ENCODE measurements around the gene FOXO6. TPM values are rescaled to one million over a fixed set of nuclear protein-coding genes. Genes with fewer than 3 reads are reported as not detected.

FOXO6 gene
- total RNA-seq, 1 donor from 2014 or later: 1.4 TPM

DNA sequence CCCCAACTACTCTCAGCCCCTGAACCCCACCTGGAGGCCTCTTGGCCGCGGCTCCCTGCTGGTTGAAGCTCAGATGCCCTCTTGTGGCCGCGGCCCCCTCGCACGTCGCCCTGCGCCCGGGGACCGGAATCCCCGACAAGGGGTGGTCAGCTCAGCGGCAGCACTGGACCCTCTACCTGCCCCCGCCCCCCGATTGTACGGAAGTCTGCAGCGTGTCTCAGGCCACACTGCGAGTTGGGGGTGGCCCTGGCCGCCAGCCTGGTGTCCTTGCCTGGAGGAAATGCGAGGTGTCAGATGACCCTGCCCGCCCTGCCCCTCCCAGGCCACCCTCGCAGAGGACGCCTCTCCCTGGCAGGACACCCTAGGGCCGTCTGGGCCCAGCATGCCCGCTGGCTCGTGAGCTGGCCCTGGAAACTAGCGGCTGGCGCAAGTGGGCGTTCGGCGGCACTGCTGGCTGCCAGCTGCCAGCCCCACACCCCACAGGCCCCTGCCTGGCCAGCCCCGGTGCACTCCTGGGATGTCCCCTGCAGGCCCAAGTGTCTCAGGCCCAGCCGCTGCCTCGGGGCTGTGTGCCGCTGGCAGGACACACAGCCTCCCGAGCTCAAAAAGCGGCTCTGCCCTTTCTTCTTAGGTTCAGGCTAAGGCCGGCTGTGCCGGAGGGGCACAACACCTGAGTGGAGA is 62.4 kb downstream of the FOXO6 start:
- TF ChIP-seq, protein P1, sequence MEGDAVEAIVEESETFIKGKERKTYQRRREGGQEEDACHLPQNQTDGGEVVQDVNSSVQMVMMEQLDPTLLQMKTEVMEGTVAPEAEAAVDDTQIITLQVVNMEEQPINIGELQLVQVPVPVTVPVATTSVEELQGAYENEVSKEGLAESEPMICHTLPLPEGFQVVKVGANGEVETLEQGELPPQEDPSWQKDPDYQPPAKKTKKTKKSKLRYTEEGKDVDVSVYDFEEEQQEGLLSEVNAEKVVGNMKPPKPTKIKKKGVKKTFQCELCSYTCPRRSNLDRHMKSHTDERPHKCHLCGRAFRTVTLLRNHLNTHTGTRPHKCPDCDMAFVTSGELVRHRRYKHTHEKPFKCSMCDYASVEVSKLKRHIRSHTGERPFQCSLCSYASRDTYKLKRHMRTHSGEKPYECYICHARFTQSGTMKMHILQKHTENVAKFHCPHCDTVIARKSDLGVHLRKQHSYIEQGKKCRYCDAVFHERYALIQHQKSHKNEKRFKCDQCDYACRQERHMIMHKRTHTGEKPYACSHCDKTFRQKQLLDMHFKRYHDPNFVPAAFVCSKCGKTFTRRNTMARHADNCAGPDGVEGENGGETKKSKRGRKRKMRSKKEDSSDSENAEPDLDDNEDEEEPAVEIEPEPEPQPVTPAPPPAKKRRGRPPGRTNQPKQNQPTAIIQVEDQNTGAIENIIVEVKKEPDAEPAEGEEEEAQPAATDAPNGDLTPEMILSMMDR (conservative IDR thresholded peaks at IDR 0.05): peak; percentile 33
- H3K4me3 Mint-ChIP-seq: no peak overlapping the region
- no peaks in the 10 kb centered on the region for H3K9me3 Mint-ChIP-seq
- H3K36me3 Mint-ChIP-seq (ENCODE audit: low read depth): no peaks in the 10 kb centered on the region
- H3K4me1 Mint-ChIP-seq: no peaks in the 10 kb centered on the region
- H3K27me3 Mint-ChIP-seq (ENCODE audit: low read depth): no peaks in the 10 kb centered on the region
- no peak for DNase-seq (ENCODE audit: low read depth, low spot score)
- no peak overlapping the region for H3K27ac Mint-ChIP-seq (ENCODE audit: unreplicated experiment)

DNA sequence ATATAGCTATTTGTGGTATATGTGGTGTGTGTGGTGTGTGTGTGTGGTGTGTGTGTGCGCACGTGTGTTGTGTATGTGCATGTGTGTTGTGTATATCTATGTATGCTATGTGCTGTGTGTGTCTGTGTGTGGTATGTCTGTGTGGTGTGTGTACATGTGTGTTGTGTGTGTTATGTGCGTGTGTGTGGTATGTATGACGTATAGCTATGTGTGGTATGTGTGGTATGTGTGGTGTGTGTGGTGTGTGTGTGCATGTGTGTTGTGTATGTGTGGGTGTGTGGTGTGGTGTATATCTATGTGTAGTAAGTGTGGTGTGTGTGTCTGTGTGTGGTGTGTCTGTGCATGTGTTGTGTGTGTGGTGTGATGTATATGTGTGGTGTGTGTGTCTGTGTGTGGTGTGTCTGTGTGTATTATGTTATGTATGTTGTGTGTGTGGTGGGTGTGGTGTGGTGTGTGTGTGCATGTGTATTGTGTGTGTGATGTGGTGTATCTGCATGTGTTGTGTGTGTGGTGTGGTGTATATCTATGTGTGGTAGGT is 63.4 kb downstream of the FOXO6 start:
- H3K27me3 Mint-ChIP-seq (ENCODE audit: low read depth): no peaks in the 10 kb centered on the region
- TF ChIP-seq, protein P1 (conservative IDR thresholded peaks at IDR 0.05): no peak
- H3K4me1 Mint-ChIP-seq: no peaks in the 10 kb centered on the region
- DNase-seq (ENCODE audit: low read depth, low spot score): no peak
- no peaks in the 10 kb centered on the region for H3K9me3 Mint-ChIP-seq
- H3K36me3 Mint-ChIP-seq (ENCODE audit: low read depth): no peaks in the 10 kb centered on the region
- no peak overlapping the region for H3K4me3 Mint-ChIP-seq
- H3K27ac Mint-ChIP-seq (ENCODE audit: unreplicated experiment): no peak overlapping the region

DNA sequence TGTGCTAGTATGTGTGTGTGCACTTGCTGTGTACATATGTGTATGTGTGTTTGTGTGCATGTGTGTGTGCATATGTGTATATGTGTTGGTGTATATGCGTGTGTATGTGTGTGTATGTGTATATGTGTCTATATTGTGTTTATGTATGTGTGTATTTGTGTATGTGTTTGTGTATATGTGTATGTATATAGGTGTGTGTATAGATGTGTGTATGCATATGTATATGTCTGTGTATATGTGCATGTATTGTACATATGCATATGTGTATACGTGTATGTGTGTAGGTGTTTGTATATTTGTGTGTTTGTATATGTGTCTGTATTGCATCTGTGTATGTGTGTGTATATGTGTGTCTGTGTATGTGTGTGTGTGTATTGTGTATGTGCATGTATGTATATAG is 64.1 kb downstream of the FOXO6 start:
- H3K9me3 Mint-ChIP-seq: no peaks in the 10 kb centered on the region
- TF ChIP-seq, protein P1 (conservative IDR thresholded peaks at IDR 0.05): no peak
- DNase-seq (ENCODE audit: low read depth, low spot score): no peak
- H3K27ac Mint-ChIP-seq (ENCODE audit: unreplicated experiment): no peak overlapping the region
- no peaks in the 10 kb centered on the region for H3K4me1 Mint-ChIP-seq
- no peak overlapping the region for H3K4me3 Mint-ChIP-seq
- no peaks in the 10 kb centered on the region for H3K36me3 Mint-ChIP-seq (ENCODE audit: low read depth)
- H3K27me3 Mint-ChIP-seq (ENCODE audit: low read depth): no peaks in the 10 kb centered on the region

DNA sequence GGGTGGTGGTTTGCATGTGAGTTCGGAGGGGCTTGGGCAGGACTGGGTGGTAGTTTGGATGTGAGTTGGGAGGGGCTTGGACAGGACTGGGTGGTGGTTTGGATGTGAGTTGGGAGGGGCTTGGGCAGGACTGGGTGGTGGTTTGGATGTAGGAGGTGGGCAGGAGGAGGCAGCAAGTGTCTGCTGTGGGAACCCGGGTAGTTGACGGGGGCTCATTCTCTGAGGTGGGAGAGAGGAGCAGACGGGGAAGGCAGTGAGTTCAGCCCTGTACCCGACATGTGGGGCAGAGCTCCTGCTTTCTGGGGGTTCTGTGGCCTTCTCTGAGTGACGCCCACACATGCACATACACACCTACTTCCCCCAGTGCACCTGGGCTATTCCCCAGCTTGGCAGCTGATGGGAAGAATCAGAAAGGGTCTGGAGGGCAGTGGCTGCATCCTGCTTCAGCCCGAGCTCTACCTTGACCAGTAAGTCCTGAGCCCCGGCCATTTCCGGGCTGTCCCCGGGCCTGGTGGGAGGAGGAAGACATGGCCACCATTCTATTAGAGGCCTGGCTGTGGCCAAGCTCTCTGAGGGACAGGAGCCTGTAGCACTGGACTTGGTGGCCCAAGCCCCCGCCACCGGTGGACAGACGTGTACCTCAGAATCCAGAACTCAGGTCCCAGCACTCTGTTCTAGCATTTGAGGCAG is 65.1 kb downstream of the FOXO6 start:
- no peak for DNase-seq (ENCODE audit: low read depth, low spot score)
- TF ChIP-seq, protein P1 (conservative IDR thresholded peaks at IDR 0.05): no peak
- Mint-ChIP-seq H3K4me3 (no peak overlapping the region), H3K36me3 (ENCODE audit: low read depth) (no peaks in the 10 kb centered on the region), H3K4me1 (no peaks in the 10 kb centered on the region), H3K27ac (ENCODE audit: unreplicated experiment) (no peak overlapping the region), H3K27me3 (ENCODE audit: low read depth) (no peaks in the 10 kb centered on the region), H3K9me3 (no peaks in the 10 kb centered on the region)

DNA sequence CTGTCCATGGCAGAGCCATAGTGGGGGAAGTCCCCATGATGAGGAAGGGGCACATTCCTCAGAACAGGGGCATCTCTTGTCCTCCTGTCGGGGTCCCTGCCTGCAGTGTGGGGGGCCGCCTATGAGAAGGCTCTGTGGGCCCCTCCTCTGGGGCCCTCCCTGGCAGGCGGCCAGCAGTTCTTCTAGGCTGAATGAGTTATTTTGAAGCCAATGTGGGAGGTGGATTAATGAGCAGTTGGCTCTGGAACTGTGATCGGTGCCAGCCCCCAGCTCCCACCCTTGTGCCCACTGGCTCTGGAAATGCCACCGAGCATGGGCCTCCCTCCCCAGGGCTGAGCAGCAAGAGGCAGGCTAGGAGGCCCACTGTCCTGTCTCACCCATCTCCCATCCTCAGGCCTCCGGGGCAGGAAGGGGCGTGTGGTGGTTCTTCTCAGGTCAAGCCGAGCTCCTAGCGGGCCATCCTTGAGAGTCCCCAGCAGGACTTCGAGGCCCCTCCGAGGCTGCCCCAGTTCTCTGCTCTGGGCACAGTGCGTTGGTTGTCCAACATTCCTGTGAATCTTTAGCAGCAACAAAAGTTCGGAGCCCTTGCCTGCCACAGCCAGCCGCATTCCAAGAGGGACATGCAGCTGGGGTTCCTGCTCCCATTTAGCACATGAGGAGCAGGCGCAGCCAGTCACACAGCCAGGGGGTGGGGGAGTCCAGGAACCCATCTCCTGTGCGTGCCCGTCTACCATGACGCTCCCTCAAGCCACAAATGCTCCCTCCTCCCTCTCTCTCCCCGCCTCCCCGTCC is 66.1 kb downstream of the FOXO6 start:
- H3K36me3 Mint-ChIP-seq (ENCODE audit: low read depth): no peaks in the 10 kb centered on the region
- H3K9me3 Mint-ChIP-seq: no peaks in the 10 kb centered on the region
- H3K4me3 Mint-ChIP-seq: no peak overlapping the region
- TF ChIP-seq, protein P1 (conservative IDR thresholded peaks at IDR 0.05): no peak
- DNase-seq (ENCODE audit: low read depth, low spot score): no peak
- no peaks in the 10 kb centered on the region for H3K27me3 Mint-ChIP-seq (ENCODE audit: low read depth)
- H3K4me1 Mint-ChIP-seq: no peaks in the 10 kb centered on the region
- no peak overlapping the region for H3K27ac Mint-ChIP-seq (ENCODE audit: unreplicated experiment)
